HG02588 (cell line): Measurements from ENCODE around the gene STUB1.
A peak's percentile ranks its signal among the peaks of the same experiment; 100 is the strongest.
"Not testable (repeated sequence)": the region's sequence is repeated elsewhere in the genome, so short reads cannot be mapped to it uniquely, and the experiment has no call there.

Experiments
- ATAC-seq: cut with Tn5 transposase; IDR thresholded peaks from one replicate; pipeline ENCODE4 v1.9.1; 2021; ENCODE audit warnings: mild to moderate bottlenecking, moderate library complexity; ENCODE audit not compliant: unreplicated experiment

The STUB1 gene

DNA sequence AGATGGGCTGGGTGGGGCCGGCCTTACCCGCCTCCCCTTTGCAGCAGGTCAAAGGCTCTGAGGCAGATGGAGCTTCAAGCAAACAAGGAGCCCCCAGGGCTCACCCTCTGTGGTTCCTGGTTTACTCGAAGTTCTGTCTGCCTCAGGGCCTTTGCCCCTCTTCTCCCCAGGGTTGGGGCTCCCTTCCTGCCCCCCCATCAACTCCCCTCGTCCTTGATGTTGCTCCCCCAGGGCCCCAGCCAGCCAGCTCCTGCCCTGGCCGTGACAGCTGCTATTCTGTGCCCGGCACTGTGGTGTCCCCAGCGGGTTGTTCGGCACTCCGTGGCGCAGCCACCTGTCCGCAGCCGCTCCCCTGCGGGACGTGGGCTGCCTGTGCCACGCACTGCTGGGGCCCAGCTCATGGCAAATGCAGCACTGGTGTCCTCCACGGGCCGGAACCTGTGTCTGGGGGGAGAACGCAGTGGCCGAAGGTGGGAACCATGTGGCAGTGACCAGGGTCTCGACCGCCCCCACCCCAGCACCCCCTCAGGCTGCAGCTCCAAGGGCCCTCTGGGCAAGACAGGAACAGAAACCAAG, 30.4 kb downstream of the STUB1 start:
- no peak for ATAC-seq

DNA sequence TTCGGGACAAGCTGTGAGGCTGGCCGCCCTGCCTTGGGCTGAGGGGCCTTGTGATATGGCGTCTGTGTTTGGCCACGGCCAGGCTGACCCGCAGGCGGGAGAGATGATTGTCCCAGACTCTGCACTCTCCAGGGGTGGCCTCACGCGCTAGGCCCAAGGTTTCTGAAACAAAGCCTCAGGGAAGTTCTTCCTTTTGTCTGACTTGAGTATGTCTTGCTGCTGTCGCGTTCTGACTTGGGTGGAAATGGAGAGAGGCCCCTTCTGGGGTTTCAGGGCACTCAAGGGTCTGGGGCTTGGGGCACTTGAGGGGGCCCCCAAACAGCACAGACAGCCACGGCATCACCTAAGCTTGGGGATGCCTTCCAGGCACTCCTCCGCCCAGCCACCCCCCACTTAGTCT, 30.9 kb downstream of the STUB1 start:
- ATAC-seq, result no peak

DNA sequence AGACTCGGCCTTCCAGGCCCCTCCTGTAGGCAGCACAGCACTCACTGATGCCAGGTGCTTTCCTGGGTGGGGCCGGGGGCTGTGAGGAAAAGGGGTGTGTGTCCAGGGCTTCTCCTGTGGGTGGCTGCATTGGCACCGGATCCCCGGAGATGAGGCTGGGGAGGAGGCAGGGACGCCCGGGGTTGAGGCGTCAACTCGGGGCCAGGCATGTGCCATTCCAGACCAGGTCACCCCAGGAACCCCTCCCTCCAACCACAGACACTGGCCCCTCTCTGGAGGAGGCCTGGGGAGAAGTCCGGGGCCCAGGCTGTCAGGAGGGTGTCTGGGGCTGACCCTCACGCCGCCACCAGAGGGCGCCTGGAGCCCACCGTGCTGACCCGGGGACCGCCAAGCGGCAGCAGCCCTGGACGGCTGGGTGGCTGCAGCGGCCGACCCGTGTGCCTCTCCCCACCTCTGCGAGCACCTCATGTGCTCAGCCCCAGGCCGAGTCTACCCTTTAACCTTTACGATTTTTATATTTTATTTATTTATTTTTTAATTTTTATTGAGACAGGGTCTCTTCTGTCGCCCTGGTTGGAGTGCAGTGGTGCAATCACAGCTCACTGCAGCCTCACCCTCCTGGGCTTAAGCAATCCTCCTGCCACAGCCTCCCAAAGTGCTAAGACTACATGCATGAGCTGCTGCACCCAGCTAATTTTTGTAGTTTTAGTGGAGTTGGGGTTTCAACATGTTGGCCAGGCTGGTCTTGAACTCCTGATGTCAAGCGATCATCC, 31.5 kb downstream of the STUB1 start:
- no peak for ATAC-seq

DNA sequence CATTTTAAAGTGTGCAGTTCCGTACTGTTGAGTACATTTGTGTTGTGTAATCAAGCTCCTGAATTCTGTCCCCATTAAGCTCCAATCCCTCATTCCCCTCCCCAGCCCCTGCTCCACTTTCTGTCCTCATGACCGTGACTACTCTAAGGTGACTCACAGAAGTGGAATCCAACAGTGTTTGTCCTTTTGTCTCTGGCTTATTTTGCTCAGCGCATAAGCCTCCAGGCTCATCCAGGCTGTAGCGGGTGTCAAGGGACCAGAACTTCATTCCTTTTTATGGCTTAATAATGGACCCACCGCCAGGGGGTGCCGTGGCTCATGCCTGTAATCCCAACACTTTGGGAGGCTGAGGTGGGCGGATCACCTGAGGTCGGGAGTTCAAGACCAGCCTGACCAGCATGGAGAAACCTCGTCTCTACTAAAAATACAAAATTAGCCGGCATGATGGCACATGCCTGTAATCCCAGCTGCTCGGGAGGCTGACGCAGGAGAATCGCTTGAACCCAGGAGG, 32.6 kb downstream of the STUB1 start:
- not testable (repeated sequence) for ATAC-seq

DNA sequence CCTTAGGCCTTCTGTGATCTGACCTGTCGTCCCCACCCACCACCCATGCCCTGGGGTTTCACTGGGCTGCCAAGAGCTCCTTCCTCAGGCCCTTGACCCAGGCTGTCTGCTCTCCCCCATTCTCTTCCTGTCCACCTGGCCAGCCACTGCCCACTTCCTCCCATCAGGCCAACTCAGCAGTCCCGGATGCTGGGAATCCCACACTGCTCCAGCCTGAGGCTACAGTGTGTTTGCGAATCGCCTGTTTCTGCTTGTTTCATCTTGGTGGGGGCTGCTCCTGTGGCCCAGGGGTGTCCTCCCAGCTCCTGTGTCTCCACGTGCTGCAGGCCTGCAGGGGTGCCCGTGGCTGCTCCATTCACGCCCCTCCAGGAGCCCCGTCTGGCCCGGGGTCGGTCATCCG, 33.9 kb downstream of the STUB1 start:
- ATAC-seq, result no peak

DNA sequence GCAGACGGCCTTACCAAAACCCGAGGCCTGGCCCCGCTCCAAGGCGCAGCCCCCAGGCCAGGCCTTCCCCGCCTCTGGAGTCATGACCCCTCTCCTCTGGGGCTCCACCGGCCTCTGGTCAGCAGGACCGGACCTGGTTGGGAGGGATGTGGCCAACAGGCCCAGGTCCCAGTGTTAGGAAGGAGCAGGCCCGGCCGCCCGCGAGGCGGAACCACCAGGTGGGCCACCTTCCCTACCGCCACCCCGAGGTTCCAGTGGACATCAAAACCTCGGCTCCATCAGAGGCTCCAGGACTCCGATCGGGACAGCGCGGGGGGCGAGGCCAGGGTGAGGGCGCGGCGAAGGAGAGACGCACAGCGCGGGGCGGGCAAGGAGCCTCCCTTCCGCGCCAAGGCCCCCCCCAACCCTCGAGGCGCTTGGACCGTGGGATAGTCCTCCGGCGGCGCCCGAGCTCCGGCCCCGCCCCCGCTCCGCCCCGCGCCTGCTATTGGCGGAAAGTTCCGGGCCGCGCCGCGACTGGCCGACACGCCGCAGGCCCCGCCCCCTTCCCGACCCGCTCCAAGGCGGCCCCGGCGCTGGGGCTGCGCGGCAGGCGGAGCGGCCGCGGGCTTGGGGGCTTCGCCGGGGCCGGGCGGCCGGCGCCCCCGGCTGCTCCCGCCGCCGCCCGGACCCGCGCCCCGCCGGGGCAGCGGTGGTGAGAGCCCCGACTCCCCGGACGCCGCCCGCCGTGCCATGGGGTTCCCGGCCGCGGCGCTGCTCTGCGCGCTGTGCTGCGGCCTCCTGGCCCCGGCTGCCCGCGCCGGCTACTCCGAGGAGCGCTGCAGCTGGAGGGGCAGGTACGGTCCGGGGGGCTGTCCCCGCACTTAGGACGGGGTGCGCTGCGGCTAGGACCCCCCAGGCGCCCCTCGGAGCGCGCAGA, 34.6 kb downstream of the STUB1 start, which contains the start of gene METRN:
TSS of gene METRN (plus strand) at position 561 of the 919 bp plus-strand sequence. CDS start at position 733, 172 bp downstream.
- ATAC-seq, result peak; percentile 71

DNA sequence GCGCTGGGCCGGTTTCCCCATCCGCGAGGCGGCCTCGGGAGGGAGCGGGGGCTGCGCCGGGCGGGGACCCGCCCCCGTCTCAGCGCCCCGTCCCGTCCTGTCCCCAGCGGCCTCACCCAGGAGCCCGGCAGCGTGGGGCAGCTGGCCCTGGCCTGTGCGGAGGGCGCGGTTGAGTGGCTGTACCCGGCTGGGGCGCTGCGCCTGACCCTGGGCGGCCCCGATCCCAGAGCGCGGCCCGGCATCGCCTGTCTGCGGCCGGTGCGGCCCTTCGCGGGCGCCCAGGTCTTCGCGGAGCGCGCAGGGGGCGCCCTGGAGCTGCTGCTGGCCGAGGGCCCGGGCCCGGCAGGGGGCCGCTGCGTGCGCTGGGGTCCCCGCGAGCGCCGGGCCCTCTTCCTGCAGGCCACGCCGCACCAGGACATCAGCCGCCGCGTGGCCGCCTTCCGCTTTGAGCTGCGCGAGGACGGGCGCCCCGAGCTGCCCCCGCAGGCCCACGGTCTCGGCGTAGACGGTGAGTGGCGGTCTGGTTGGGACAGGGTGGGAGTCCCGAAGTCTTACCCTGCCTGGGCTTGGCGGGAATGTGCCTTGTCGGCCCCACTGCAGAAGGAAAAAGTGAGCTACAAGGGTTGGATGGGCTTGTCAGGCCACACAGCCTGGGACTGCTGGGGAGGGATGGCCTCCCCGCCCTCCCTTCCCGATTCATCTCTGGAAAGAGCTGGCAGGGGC, 35.4 kb downstream of the STUB1 start:
- no peak for ATAC-seq

DNA sequence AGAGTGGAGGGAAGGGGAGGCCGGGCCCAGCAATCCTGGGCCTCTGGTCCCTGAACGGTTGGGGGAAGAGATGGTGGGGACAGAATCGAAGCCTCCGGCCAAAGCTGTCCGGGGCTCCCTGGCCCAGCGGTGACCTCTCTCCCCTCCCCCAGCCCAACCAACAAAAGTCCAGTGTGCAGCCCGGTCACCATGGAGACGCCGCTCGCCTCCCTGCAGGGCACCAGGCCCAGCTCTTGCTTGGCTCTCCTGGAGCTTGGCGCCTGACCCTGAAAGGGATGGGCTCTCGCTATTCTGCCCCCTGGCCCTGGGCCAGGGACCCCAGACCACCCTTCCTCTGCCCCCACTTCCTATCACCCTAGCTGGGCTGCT, 36.0 kb downstream of the STUB1 start:
- ATAC-seq, result no peak

DNA sequence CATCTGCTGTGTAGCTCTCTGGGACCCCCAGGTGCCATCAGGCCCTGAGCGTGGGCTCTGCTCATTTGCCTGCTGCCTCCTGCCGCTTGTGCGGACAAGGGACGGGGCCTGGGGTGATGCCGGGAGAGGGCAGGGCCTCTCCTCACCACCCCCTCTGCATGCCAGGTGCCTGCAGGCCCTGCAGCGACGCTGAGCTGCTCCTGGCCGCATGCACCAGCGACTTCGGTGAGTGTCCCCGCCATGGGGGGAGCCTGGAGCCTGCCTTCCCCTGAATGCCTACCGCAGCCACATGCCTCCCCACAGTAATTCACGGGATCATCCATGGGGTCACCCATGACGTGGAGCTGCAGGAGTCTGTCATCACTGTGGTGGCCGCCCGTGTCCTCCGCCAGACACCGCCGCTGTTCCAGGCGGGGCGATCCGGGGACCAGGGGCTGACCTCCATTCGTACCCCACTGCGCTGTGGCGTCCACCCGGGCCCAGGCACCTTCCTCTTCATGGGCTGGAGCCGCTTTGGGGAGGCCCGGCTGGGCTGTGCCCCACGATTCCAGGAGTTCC, 36.6 kb downstream of the STUB1 start:
- ATAC-seq, result no peak

DNA sequence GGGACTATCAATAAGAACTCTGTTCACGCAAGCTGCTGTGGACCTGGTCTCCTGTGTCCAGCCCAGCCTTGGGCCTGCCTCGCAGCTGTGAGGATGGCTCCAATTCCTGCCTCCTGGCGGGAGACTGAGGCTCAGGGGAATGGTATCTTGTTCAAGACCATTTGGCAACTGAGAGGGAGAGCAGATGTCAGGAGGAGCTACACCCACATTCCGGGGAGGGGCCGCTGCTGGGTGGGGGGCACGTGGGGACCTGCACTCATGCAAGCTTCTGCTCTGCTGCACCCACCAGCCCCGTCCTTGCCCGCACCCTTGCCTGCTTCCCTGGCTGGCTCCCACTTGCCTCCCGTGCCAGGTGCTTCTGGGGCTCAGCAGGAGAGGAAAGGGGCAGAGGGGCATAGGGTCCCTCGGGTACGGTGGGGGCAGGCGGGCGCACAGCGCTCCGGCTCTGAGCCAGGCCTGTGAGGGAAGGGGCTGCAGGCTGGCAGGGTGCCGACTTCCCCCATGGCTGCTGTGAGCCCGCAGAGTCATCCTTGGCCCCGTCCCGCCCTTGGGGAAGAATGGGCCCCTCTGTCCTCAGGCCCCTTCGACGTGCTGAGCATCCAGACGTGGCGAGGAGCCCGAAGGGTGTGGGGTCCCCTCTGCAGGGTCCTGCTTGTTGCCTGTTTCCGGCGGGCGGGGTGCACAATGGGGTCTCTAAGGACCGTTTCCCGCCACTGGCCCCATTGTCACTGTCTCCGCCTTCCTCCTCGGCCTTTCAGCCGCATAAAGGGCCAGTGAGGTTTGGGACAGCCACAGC, 37.4 kb downstream of the STUB1 start:
- no peak for ATAC-seq

DNA sequence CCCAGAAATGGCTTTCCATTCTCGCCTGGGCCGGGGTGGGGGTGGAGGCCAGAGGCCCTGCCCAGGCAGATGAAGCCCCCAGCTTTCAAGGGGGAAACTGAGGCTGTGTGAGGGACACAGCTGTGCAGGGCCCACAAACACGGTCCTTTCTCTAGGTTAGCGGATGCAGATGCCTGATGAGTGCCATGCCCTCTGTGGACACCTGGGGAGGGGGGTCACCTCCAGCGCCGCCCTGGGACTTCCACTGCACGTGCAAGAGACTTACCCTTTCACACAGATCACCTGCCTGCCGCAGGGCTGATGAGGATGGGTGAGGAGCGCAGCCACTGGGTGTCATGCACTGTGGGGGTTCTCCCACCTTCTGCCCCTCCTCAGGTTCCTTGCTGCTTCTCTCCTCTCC, 38.2 kb downstream of the STUB1 start:
- ATAC-seq, result no peak

DNA sequence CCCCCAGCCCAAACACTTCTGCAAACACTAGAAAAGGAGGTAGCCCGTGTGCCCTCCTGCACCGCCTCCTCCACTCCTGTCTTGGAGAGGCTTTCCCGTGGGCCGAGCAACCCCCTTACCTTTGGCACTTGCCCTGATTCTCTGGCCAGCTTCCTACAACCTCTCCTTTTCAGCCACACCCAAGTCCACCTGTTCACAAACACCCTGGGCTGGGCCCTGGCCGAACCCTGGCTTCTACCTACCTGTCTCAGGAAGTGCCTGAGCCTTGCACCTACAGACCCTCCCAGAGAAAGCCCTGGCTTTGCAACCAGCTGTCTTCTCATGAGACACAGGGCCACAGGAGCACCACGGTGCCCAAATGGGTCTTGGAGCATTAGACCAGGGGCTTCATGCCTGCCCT, 38.7 kb downstream of the STUB1 start:
- ATAC-seq, result no peak

DNA sequence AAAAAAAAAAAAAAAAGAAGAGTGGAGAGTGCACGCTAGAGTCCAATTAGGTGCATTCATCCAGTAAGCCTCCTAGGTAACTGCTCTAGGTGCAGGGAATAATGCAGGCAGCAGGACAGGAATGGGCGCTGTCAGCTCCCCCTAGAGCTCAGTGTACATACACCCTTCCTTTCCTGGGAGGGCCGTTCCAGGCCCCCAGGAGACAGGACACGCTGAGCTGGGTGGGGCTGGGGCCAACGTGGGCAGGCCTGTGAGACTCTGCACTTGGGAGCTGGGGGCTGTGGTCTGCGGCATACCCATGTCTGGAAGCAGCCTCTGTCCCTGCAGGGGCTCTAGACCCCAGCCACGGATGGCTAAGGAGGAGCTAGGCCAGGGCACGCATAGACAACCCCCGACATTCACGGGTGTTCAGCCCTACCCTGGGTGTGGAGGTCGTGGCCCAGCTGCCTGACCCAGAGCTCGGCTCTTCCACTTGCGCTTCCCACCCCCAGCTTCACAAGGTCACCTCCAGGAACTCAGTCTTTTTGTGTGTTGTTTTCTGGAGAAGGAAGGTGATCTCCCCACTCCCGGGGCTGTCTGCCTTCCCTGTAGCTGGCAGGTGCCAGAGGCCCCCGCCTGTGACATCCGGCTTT, 39.7 kb downstream of the STUB1 start:
- ATAC-seq, result no peak

DNA sequence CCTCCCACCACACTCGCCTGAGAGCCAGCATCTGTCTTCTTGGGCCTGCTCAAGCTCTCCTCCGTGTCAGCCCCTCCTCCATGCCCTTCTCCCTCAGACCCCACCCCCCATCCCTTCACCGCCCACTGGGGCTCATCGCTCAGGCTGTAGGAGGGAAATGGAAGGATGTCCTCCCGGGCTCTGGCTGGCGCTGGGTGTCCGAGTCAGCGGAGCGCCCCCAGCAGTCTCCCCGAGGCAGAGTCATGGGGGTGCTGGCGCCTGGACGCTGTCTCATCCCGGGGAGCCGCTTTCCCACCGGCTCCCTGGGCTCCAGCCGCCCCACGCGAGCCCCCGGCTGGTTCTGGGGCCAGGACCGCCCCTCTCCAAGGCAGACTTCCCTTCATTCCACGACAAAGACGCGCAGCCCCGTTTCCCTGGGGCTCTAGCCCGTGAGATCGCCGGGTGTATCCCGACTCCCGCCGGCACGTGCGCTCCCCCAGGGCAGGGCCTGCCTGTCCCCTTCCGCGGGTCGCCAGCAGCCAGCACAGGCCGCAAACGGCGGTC, 40.3 kb downstream of the STUB1 start:
- peak; percentile 16 for ATAC-seq

DNA sequence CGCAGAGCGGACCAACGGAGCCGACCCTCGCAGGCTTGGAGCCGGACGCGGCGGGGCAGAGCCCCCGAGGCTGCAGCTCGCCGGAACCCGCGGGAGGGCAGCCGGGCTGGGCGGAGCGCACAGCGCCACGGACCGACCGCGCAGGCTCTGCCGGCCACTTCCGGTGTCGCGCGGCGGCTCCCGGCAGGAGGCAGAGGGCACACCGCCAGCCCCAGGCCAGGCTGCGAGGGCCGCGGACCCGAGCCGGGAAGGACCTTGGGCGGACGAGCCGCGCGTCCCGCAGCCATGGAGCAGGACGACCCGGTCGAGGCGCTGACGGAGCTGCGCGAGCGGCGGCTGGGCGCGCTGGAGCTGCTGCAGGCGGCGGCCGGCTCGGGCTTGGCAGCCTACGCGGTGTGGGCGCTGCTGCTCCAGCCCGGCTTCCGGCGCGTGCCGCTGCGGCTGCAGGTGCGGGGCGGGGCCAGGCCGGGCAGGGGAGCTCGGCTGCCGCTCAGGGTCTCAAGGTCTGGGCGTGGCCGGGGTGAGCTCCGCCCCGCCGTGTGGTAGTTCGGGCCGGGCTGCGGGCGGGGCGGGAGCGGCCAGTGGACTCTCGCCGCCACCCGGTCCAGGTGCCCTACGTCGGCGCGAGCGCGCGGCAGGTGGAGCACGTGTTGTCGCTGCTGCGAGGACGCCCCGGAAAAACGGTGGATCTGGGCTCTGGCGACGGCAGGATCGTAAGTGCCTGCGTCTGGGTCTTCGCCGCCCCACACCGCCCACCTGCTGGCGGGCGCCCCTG, 41.0 kb downstream of the STUB1 start, which contains the start of gene ANTKMT:
TSS of gene ANTKMT (plus strand) at position 157 of the 775 bp plus-strand sequence. CDS start at position 286, 129 bp downstream.
- peak; percentile 69 for ATAC-seq

DNA sequence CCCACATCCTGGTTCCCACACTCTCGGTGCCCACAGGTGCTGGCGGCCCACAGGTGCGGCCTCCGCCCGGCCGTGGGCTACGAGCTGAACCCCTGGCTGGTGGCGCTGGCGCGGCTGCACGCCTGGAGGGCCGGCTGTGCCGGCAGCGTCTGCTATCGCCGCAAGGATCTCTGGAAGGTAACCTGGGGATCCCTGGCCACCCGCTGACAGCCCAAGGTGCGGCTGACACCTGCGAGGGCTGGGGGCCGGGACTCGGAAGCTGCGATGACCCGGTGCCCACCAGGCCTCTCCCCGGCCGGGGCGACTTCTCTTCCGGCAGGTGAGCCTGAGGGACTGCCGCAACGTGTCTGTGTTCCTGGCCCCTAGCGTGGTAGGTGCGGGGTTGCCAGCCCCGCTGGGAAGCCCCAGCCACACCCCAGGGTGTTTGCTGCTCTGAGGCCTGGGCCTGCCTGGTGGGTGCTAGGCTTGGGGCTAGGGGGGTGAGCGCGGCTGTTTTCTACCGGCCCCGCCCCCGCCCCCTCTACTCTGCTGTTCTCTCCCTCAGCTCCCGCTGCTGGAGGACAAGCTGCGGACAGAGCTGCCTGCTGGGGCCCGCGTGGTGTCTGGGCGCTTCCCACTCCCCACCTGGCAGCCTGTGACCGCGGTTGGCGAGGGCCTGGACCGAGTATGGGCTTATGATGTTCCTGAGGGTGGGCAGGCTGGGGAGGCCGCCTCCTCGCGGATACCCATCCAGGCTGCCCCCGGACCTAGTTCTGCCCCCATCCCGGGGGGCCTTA, 41.7 kb downstream of the STUB1 start:
- ATAC-seq, result no peak
